Measurements from ENCODE around the gene MIB2.

- no peak for TF ChIP-seq CTCF (conservative IDR thresholded peaks at IDR 0.05; ENCODE audit: low read depth, low read length)
- TF ChIP-seq CHD1 (IDR thresholded peaks at IDR 0.05; ENCODE audit: low read depth, low read length) = no peak
- TF ChIP-seq ELK1 (IDR thresholded peaks at IDR 0.05; ENCODE audit: borderline replicate concordance, low read depth, low read length) = no peak
- TF ChIP-seq MAFK (IDR thresholded peaks at IDR 0.05; ENCODE audit: low read depth, low read length) = no peak
- TF ChIP-seq USF2 (IDR thresholded peaks at IDR 0.05; ENCODE audit: low read depth, low read length) = no peak
- TF ChIP-seq CEBPB (IDR thresholded peaks at IDR 0.05; ENCODE audit: low read depth, low read length) = no peak
- TF ChIP-seq RFX5 (IDR thresholded peaks at IDR 0.05; ENCODE audit: low read depth, low read length) = no peak
- no peak for TF ChIP-seq POLR2A (IDR thresholded peaks at IDR 0.05; ENCODE audit: low read depth, low read length)
- TF ChIP-seq MXI1 (IDR thresholded peaks at IDR 0.05; ENCODE audit: borderline replicate concordance, low read depth, low read length) = no peak
Observed at GRCh38 chr1:1604374-1605033, 10.8 kb upstream of the MIB2 start.
